GM18909 (cell line): ENCODE measurements around the gene PTPN18.

ENCODE experiments used
- ATAC-seq: cut with Tn5 transposase; IDR thresholded peaks from one replicate; pipeline ENCODE4 v1.9.1; 2021; ENCODE audit warnings: mild to moderate bottlenecking; ENCODE audit not compliant: unreplicated experiment, poor library complexity

The PTPN18 gene

GRCh38 chr2:130358420-130359350 is 2.8 kb downstream of the PTPN18 start:
- no peak for ATAC-seq

- no peak for ATAC-seq
These were observed 3.6 kb downstream of the PTPN18 start for GRCh38 chr2:130359466-130359865.

- ATAC-seq: no peak
These were observed 7.6 kb downstream of the PTPN18 start for GRCh38 chr2:130363479-130363878.

GRCh38 chr2:130365075-130365474 is 9.2 kb downstream of the PTPN18 start:
- no peak for ATAC-seq

- ATAC-seq: no peak
These were observed 10.1 kb downstream of the PTPN18 start for GRCh38 chr2:130365963-130366362.

GRCh38 chr2:130366720-130367119 is 10.9 kb downstream of the PTPN18 start:
- no peak for ATAC-seq

GRCh38 chr2:130368786-130369185 is 12.9 kb downstream of the PTPN18 start:
- no peak for ATAC-seq

- ATAC-seq: no peak
These were observed 13.6 kb downstream of the PTPN18 start for GRCh38 chr2:130369311-130369964.

- ATAC-seq: no peak
These were observed 14.1 kb downstream of the PTPN18 start for GRCh38 chr2:130369965-130370341.

GRCh38 chr2:130370490-130370889 is 14.6 kb downstream of the PTPN18 start:
- no peak for ATAC-seq

GRCh38 chr2:130371723-130372054 is 15.8 kb downstream of the PTPN18 start:
- ATAC-seq: peak; percentile 39

- ATAC-seq: peak; percentile 82
These were observed 16.4 kb downstream of the PTPN18 start for GRCh38 chr2:130372055-130372832.

GRCh38 chr2:130372833-130373807 is 17.3 kb downstream of the PTPN18 start:
- ATAC-seq: peak; percentile 7

GRCh38 chr2:130373808-130374365 is 18.0 kb downstream of the PTPN18 start:
- no peak for ATAC-seq

GRCh38 chr2:130374587-130375290 is 18.9 kb downstream of the PTPN18 start:
- ATAC-seq: no peak

- no peak for ATAC-seq
These were observed 19.7 kb downstream of the PTPN18 start for GRCh38 chr2:130375291-130376266.

GRCh38 chr2:130376433-130377293 is 20.8 kb downstream of the PTPN18 start:
- peak; percentile 60 for ATAC-seq
